Measurements from ENCODE around the gene OR2G6.
"Not testable (repeated sequence)": the region's sequence is repeated elsewhere in the genome, so short reads cannot be mapped to it uniquely, and the experiment has no call there.

- TF ChIP-seq CTCF, POLR2A (IDR thresholded peaks at IDR 0.05): not testable (repeated sequence)
Measured at GRCh38 chr1:248510217-248510616, 2.3 kb downstream of the OR2G6 start.
